Endodermal cell (in vitro differentiated cells): ENCODE results near the gene KIAA0513. TPM values are rescaled to one million over a fixed set of nuclear protein-coding genes. Genes with fewer than 3 reads are reported as not detected.
A peak's percentile ranks its signal among the peaks of the same experiment; 100 is the strongest.

Experiments used
- DNase-seq: peaks from one replicate; pipeline ENCODE4 v3.0.0-alpha.2; 2017
- H3K27ac ChIP-seq: 2 replicates; pipeline ENCODE4 v1.5.1; 2013; ENCODE audit warnings: mild to moderate bottlenecking, low read depth, low read length, moderate library complexity
- H3K27me3 ChIP-seq: 2 replicates; pipeline ENCODE4 v1.6.1; 2013; ENCODE audit warnings: mild to moderate bottlenecking, low read length, moderate library complexity; ENCODE audit not compliant: insufficient read depth, control insufficient read depth, poor library complexity, severe bottlenecking
- H3K36me3 ChIP-seq: 2 replicates; pipeline ENCODE4 v1.7.0; 2013; ENCODE audit warnings: mild to moderate bottlenecking, low read length, moderate library complexity; ENCODE audit not compliant: control insufficient read depth, insufficient read depth
- H3K4me1 ChIP-seq: one replicate; pipeline ENCODE4 v1.7.0; 2013; ENCODE audit warnings: low read length; ENCODE audit not compliant: control insufficient read depth, insufficient read depth
- H3K4me3 ChIP-seq: 2 replicates; pipeline ENCODE4 v1.5.1; 2013; ENCODE audit warnings: mild to moderate bottlenecking, low read length, moderate library complexity
- H3K9ac ChIP-seq: 2 replicates; pipeline ENCODE4 v1.6.1; 2013; ENCODE audit warnings: mild to moderate bottlenecking, low read length, moderate library complexity; ENCODE audit not compliant: poor library complexity, severe bottlenecking; ENCODE audit errors: extremely low read depth
- H3K9me3 ChIP-seq: 2 replicates; pipeline ENCODE4 v1.6.1; 2013; ENCODE audit warnings: mild to moderate bottlenecking, low read length, moderate library complexity; ENCODE audit not compliant: control insufficient read depth
- H3K27ac Mint-ChIP-seq: 2 replicates; pipeline ENCODE4 v1.8.0; 2020; ENCODE audit warnings: mixed read lengths
- H3K27me3 Mint-ChIP-seq: 2 replicates; pipeline ENCODE4 v1.8.0; 2021; ENCODE audit warnings: mild to moderate bottlenecking, mixed read lengths; ENCODE audit not compliant: insufficient read depth
- H3K36me3 Mint-ChIP-seq: 2 replicates; pipeline ENCODE4 v1.8.0; 2020; ENCODE audit warnings: low read depth, mixed read lengths
- H3K4me1 Mint-ChIP-seq: 2 replicates; pipeline ENCODE4 v1.8.0; 2020; ENCODE audit warnings: mixed read lengths
- H3K4me3 Mint-ChIP-seq: 2 replicates; pipeline ENCODE4 v1.8.0; 2020; ENCODE audit warnings: mild to moderate bottlenecking, moderate library complexity, mixed read lengths
- H3K9me3 Mint-ChIP-seq: 2 replicates; pipeline ENCODE4 v1.8.0; 2020; ENCODE audit warnings: mild to moderate bottlenecking, mixed read lengths
- CTCF ChIP-seq: fragments of 200-600 bp; sonication (generic); conservative IDR thresholded peaks from 2 replicates; pipeline ENCODE4 v1.5.0; 2021; ENCODE audit warnings: antibody characterized with exemption, mild to moderate bottlenecking
- WGBS, 2 experiments: methylation state at CpG; one replicate each; pipeline versions ENCODE4 v1.1.5 to v1.1.7; 2013; ENCODE audit warnings: missing lambda C conversion rate in 2 of 2, mixed read lengths in 1 of 2; ENCODE audit not compliant: insufficient coverage in 1 of 2, insufficient read length in 1 of 2; 5-methylcytosine and 5-hydroxymethylcytosine counted together
- total RNA-seq, 2 donors: library from RNA; stranded (reverse); fragmentation: NEBNext Ultra II Directional in 1 of 2; extraction: Animal tissue kit (Norgen Biotek cat#: 25700) in 1 of 2; gene quantifications; 2 replicates in 1 of 2; 3 replicates in 1 of 2; pipeline ENCODE4 v1.2.1, GENCODE V29; 2021

Gene KIAA0513
- total RNA-seq, 2 donors from 2014 or later: 9.2 to 16.0 TPM

- no peak overlapping the region for H3K27ac ChIP-seq
- H3K4me1 ChIP-seq: peaks cover 9% of the 10 kb centered on the region
- 95 to 96% methylated on average over 7 to 9 of the region's 9 CpGs for WGBS, 2 experiments
- no peaks in the 10 kb centered on the region for H3K9me3 ChIP-seq
- no peak overlapping the region for H3K27ac Mint-ChIP-seq
- peak; percentile 71 for TF ChIP-seq CTCF
- H3K9me3 Mint-ChIP-seq: no peaks in the 10 kb centered on the region
- no peak overlapping the region for H3K9ac ChIP-seq
- no peak overlapping the region for H3K4me3 ChIP-seq
- peak; percentile 80 for DNase-seq
- no peaks in the 10 kb centered on the region for H3K27me3 Mint-ChIP-seq
- H3K4me3 Mint-ChIP-seq: no peak overlapping the region
- peaks cover 18% of the 10 kb centered on the region for H3K4me1 Mint-ChIP-seq
- H3K36me3 Mint-ChIP-seq: no peaks in the 10 kb centered on the region
- no peaks in the 10 kb centered on the region for H3K36me3 ChIP-seq
- H3K27me3 ChIP-seq: no peaks in the 10 kb centered on the region
Observed at GRCh38 chr16:85057212-85057889, 29.8 kb downstream of the KIAA0513 start.

- Mint-ChIP-seq H3K27me3 (no peaks in the 10 kb centered on the region), H3K27ac (no peak overlapping the region), H3K4me3 (no peak overlapping the region), H3K36me3 (no peaks in the 10 kb centered on the region), H3K9me3 (no peaks in the 10 kb centered on the region), H3K4me1 (peaks cover 24% of the 10 kb centered on the region)
- WGBS, 2 experiments: 92 to 95% methylated on average over 7 of the region's 7 CpGs
- no peak for DNase-seq
- H3K4me3 ChIP-seq: no peak overlapping the region
- peaks cover 9% of the 10 kb centered on the region for H3K4me1 ChIP-seq
- no peaks in the 10 kb centered on the region for H3K36me3 ChIP-seq
- no peak overlapping the region for H3K27ac ChIP-seq
- no peaks in the 10 kb centered on the region for H3K27me3 ChIP-seq
- H3K9me3 ChIP-seq: no peaks in the 10 kb centered on the region
- TF ChIP-seq CTCF: no peak
- no peak overlapping the region for H3K9ac ChIP-seq
Observed at GRCh38 chr16:85057948-85058347, 30.4 kb downstream of the KIAA0513 start.

- Histone ChIP-seq H3K4me3 (no peak overlapping the region), H3K27me3 (no peaks in the 10 kb centered on the region), H3K4me1 (peaks cover 9% of the 10 kb centered on the region), H3K36me3 (no peaks in the 10 kb centered on the region), H3K27ac (no peak overlapping the region), H3K9ac (no peak overlapping the region), H3K9me3 (no peaks in the 10 kb centered on the region)
- Mint-ChIP-seq H3K4me1 (peaks cover 24% of the 10 kb centered on the region), H3K36me3 (no peaks in the 10 kb centered on the region), H3K27ac (no peak overlapping the region), H3K27me3 (no peaks in the 10 kb centered on the region), H3K9me3 (no peaks in the 10 kb centered on the region), H3K4me3 (no peak overlapping the region)
- TF ChIP-seq CTCF: no peak
- 97 to 100% methylated on average over 3 to 4 of the region's 4 CpGs for WGBS, 2 experiments
- no peak for DNase-seq
Observed at GRCh38 chr16:85058909-85059308, 31.3 kb downstream of the KIAA0513 start.
